HepG2 (cell line): ENCODE data around the gene PRKAR1B. TPM values are rescaled to one million over a fixed set of nuclear protein-coding genes. Genes with fewer than 3 reads are reported as not detected.

Experiments
- ATAC-seq: fragments of 200-7000 bp; cut with Tn5 transposase; 3 replicates; pipeline ENCODE4 v1.9.1; 2020; ENCODE audit warnings: mild to moderate bottlenecking, moderate library complexity
- BruUV-seq: library from RNA; stranded (reverse); fragments of 400-500 nt; replicated peaks from 2 replicates; lab custom pipeline; 2021; lab: Mats Ljungman, UMichigan
- CTCF ChIA-PET: fragments of 300-600 bp; formaldehyde crosslinking; extraction: SDS; loops from one replicate; lab custom pipeline; 2021; ENCODE audit warnings: low total read pairs, inconsistent platforms, low intra/inter-chr PET ratio; lab: Yijun Ruan, JAX
- POLR2A ChIA-PET: fragments of 350-600 bp; sonication (Branson Sonifier 250); formaldehyde crosslinking; loops from one replicate; lab custom pipeline; 2020; ENCODE audit warnings: antibody characterized with exemption, inconsistent platforms; lab: Yijun Ruan, JAX
- DNase-seq: peaks from one replicate; pipeline ENCODE4 v3.0.0-alpha.2; 2015; ENCODE audit warnings: low spot score
- FAIRE-seq: peaks from 3 replicates; lab custom pipeline; 2011; peaks lifted over from hg19 to GRCh38; lab: Jason Lieb, UNC
- H2AFZ ChIP-seq: one replicate; pipeline ENCODE4 v1.6.1; 2011; ENCODE audit warnings: low read length, inconsistent platforms
- H3K27ac ChIP-seq: fragments of 300-600 bp; 3 replicates; pipeline ENCODE4 v1.8.0; 2011; ENCODE audit warnings: mixed run types, mild to moderate bottlenecking, mixed read lengths, low read length, inconsistent platforms; ENCODE audit not compliant: insufficient read depth; ENCODE audit errors: extremely low read length
- H3K27me3 ChIP-seq, 2 experiments: fragments of 200-600 bp in 1 of 2; 2 replicates in 1 of 2; 3 replicates in 1 of 2; pipeline versions ENCODE4 v1.6.0 to v1.8.0; 2011; ENCODE audit warnings: low read length in 2 of 2, mild to moderate bottlenecking in 2 of 2, moderate library complexity in 2 of 2, inconsistent platforms in 1 of 2; ENCODE audit not compliant: insufficient read depth in 2 of 2, control insufficient read depth in 1 of 2
- H3K36me3 ChIP-seq, 2 experiments: fragments of 200-600 bp in 1 of 2; replicated peaks in 1 of 2; 2 replicates in 1 of 2; 3 replicates in 1 of 2; pipeline versions ENCODE4 v1.5.1 to v1.8.0; 2011; ENCODE audit warnings: low read length in 2 of 2, inconsistent platforms in 1 of 2; ENCODE audit not compliant: insufficient read depth in 2 of 2, control insufficient read depth in 1 of 2
- H3K4me1 ChIP-seq: 2 replicates; pipeline ENCODE4 v1.5.1; 2012; ENCODE audit warnings: low read length, inconsistent platforms; ENCODE audit not compliant: insufficient read depth
- H3K4me2 ChIP-seq: 2 replicates; pipeline ENCODE4 v1.6.0; 2011; ENCODE audit warnings: low read depth, low read length, inconsistent platforms
- H3K4me3 ChIP-seq, 3 experiments: fragments of 200-600 bp in 1 of 3; sonication (generic), shearing (Covaris generic) in 1 of 3; replicated peaks in 1 of 3; 2 replicates each; pipeline ENCODE4 v1.5.1; 2011 to 2016; ENCODE audit warnings: low read length in 3 of 3, inconsistent platforms in 2 of 3, low read depth in 2 of 3, mild to moderate bottlenecking in 2 of 3, control low read depth in 1 of 3, mixed read lengths in 1 of 3; ENCODE audit not compliant: insufficient read depth in 1 of 3
- H3K79me2 ChIP-seq: one replicate; pipeline ENCODE4 v1.6.1; 2011; ENCODE audit warnings: low read length, inconsistent platforms; ENCODE audit not compliant: insufficient read depth
- H3K9ac ChIP-seq: 2 replicates; pipeline ENCODE4 v1.6.0; 2011; ENCODE audit warnings: mild to moderate bottlenecking, low read depth, low read length, inconsistent platforms; ENCODE audit not compliant: insufficient read depth
- H3K9me3 ChIP-seq: 2 replicates; pipeline ENCODE4 v1.5.1; 2012; ENCODE audit warnings: mild to moderate bottlenecking, low read length
- H4K20me1 ChIP-seq: 2 replicates; pipeline ENCODE4 v1.6.0; 2011; ENCODE audit warnings: inconsistent platforms, mild to moderate bottlenecking, low read length, moderate library complexity; ENCODE audit not compliant: insufficient read depth
- AGO2 ChIP-seq: fragments of 200-400 bp; formaldehyde crosslinking; optimal IDR thresholded peaks from 2 replicates; pipeline ENCODE3; 2017; ENCODE audit warnings: mild to moderate bottlenecking, low read depth, low read length, moderate library complexity
- GLI4 ChIP-seq: sonication (generic); formaldehyde crosslinking; IDR thresholded peaks from 2 replicates; pipeline ENCODE4 v1.5.1; 2020; ENCODE audit warnings: missing genetic modification reagents, mild to moderate bottlenecking, moderate library complexity, borderline replicate concordance
- HHEX ChIP-seq: IDR thresholded peaks from 2 replicates; pipeline ENCODE4 v1.6.1; 2016; ENCODE audit warnings: control low read depth
- RELA ChIP-seq: sonication (generic); formaldehyde crosslinking; IDR thresholded peaks from 2 replicates; pipeline ENCODE4 v1.4.0; 2020; ENCODE audit warnings: missing genetic modification reagents
- TBX3 ChIP-seq: fragments of 450-650 bp; IDR thresholded peaks from 2 replicates; pipeline ENCODE4 v1.6.1; 2017; ENCODE audit warnings: antibody characterized with exemption, mild to moderate bottlenecking, inconsistent platforms, borderline replicate concordance
- TEF ChIP-seq: sonication (generic); formaldehyde crosslinking; IDR thresholded peaks from 2 replicates; pipeline ENCODE4 v1.5.0; 2020; ENCODE audit warnings: missing genetic modification reagents
- ZBTB4 ChIP-seq: sonication (generic); formaldehyde crosslinking; IDR thresholded peaks from 2 replicates; pipeline ENCODE4 v1.4.0; 2020; ENCODE audit warnings: missing genetic modification reagents, mild to moderate bottlenecking, borderline replicate concordance
- ZHX1 ChIP-seq: sonication (generic); formaldehyde crosslinking; IDR thresholded peaks from 2 replicates; pipeline ENCODE4 v1.8.1; 2022; ENCODE audit warnings: low read depth, mild to moderate bottlenecking, missing genetic modification reagents
- ZNF232 ChIP-seq: sonication (generic); formaldehyde crosslinking; IDR thresholded peaks from 2 replicates; pipeline ENCODE4 v1.4.0; 2020; ENCODE audit warnings: missing genetic modification reagents, borderline replicate concordance
- ZNF790 ChIP-seq: sonication (generic); formaldehyde crosslinking; IDR thresholded peaks from 2 replicates; pipeline ENCODE4 v1.8.0; 2022; ENCODE audit warnings: missing genetic modification reagents, mild to moderate bottlenecking, borderline replicate concordance
- WGBS: methylation state at CpG from one replicate; pipeline ENCODE4 v1.1.6; 2017; ENCODE audit warnings: low lambda C conversion rate; 5-methylcytosine and 5-hydroxymethylcytosine counted together
- in situ Hi-C: cut with HindIII; loops from 2 replicates; pipeline ENCODE4 v1.10.0; 2017; ENCODE audit warnings: low pct_unique_long_range_greater_than_20kb; ENCODE audit not compliant: extremely low pct_ligation_motif_present
- intact Hi-C: fragments of 100-400 bp; cut with micrococcal nuclease; formaldehyde crosslinking; loops from one replicate; pipeline ENCODE4 v1.10.0; 2022; ENCODE audit not compliant: unreplicated experiment
- polyA plus RNA-seq, 8 experiments: library from polyadenylated mRNA; depleted of rRNA in 3 of 8; stranded (reverse) in 7 of 8; unstranded in 1 of 8; fragments of >200 nt; fragmentation: Illumina TruSeq in 4 of 8; extraction: Trizol in 4 of 8; gene quantifications; 2 replicates each; pipeline versions ENCODE4 v1.2.1 to v1.2.3, GENCODE V29; 2011 to 2016; ENCODE audit warnings: low read depth in 4 of 8, missing spikeins in 1 of 8, mixed read lengths in 1 of 8; ENCODE audit not compliant: insufficient read depth in 1 of 8
- total RNA-seq, 5 experiments: library from RNA; depleted of rRNA; stranded (reverse); fragments of >200 nt; fragmentation: Illumina TruSeq; extraction: Trizol; gene quantifications; 2 replicates each; pipeline ENCODE4 v1.2.3, GENCODE V29; 2016; ENCODE audit warnings: low read depth in 1 of 5

Gene PRKAR1B
- total and polyA plus RNA-seq, 2 of the 13 experiments (the other 11 are each of a cell fraction or from before 2014, with no cell fraction given): 7.9 to 28.2 TPM

GRCh38 chr7:767941-768731, 41.1 kb upstream of the PRKAR1B start:
- 0 out of 2 replicates have a peak, but pooled peaks cover 1% of the 10 kb centered on the region for H4K20me1 ChIP-seq
- BruUV-seq: no TSS peak
- WGBS: 91% methylated on average over 65 of the region's 65 CpGs

GRCh38 chr7:767580-767940, 40.5 kb upstream of the PRKAR1B start:
- in situ Hi-C loops: no loop called here
- Histone ChIP-seq H3K4me2 (no peak overlapping the region), H4K20me1 (no peaks in the 10 kb centered on the region), H3K27ac (no peak overlapping the region), H3K4me1 (peaks cover 8% of the 10 kb centered on the region), H3K79me2 (no peaks in the 10 kb centered on the region), H3K36me3 (peaks cover 20 to 49% of the 10 kb centered on the region in 2 experiments; a peak in 4 of 5 replicates), H3K9me3 (no peaks in the 10 kb centered on the region), H3K27me3 (no peaks in the 10 kb centered on the region), H3K9ac (no peak overlapping the region), H3K4me3 (no peak overlapping the region), H2AFZ (no peak overlapping the region)
- intact Hi-C loops: no loop called here
- WGBS: 86% methylated on average over 17 of the region's 21 CpGs
- no peak for DNase-seq
- POLR2A ChIA-PET: no interaction called here
- BruUV-seq: no TSS peak
- ATAC-seq: no peak
- CTCF ChIA-PET: no interaction called here
- FAIRE-seq: no peak
- TF ChIP-seq ZBTB4 (CRISPR knock-in tag) (no peak), HHEX (CRISPR knock-in tag) (no peak), ZNF232 (no peak), ZHX1 (CRISPR knock-in tag) (no peak), GLI4 (CRISPR knock-in tag) (no peak), TBX3 (no peak), TEF (no peak)

More at GRCh38 chr7:767941-768731, 41.1 kb upstream of the PRKAR1B start:
- H3K4me1 ChIP-seq: peaks cover 8% of the 10 kb centered on the region
- no peaks in the 10 kb centered on the region for H3K27me3 ChIP-seq
- ATAC-seq (no peak), FAIRE-seq (no peak), DNase-seq (no peak)
- TF ChIP-seq RELA (CRISPR knock-in tag): no peak
- TF ChIP-seq AGO2: peak; percentile 82
- no peak for TF ChIP-seq ZNF790 (CRISPR knock-in tag)
- intact Hi-C loops (no loop called here), in situ Hi-C loops (no loop called here)
- H3K4me2 ChIP-seq: no peak overlapping the region
- ChIA-PET CTCF (no interaction called here), POLR2A (no interaction called here)
- H3K4me3 ChIP-seq: no peak overlapping the region
- no peak overlapping the region for H3K27ac ChIP-seq
- H3K36me3 ChIP-seq: peaks cover 16 to 47% of the 10 kb centered on the region in 2 experiments; a peak in 4 of 5 replicates
- H2AFZ ChIP-seq: no peak overlapping the region
- H3K9me3 ChIP-seq: no peaks in the 10 kb centered on the region
- no peak overlapping the region for H3K9ac ChIP-seq
- H3K79me2 ChIP-seq: no peaks in the 10 kb centered on the region
